Colon (tissue), 2 donors: ENCODE measurements around the gene LRRFIP1.

Experiments
- FAIRE-seq: peaks from 2 replicates; lab custom pipeline; 2012; peaks lifted over from hg19 to GRCh38; lab: Jason Lieb, UNC
- donor health status: control.
- donor health status: control.

Gene LRRFIP1

DNA sequence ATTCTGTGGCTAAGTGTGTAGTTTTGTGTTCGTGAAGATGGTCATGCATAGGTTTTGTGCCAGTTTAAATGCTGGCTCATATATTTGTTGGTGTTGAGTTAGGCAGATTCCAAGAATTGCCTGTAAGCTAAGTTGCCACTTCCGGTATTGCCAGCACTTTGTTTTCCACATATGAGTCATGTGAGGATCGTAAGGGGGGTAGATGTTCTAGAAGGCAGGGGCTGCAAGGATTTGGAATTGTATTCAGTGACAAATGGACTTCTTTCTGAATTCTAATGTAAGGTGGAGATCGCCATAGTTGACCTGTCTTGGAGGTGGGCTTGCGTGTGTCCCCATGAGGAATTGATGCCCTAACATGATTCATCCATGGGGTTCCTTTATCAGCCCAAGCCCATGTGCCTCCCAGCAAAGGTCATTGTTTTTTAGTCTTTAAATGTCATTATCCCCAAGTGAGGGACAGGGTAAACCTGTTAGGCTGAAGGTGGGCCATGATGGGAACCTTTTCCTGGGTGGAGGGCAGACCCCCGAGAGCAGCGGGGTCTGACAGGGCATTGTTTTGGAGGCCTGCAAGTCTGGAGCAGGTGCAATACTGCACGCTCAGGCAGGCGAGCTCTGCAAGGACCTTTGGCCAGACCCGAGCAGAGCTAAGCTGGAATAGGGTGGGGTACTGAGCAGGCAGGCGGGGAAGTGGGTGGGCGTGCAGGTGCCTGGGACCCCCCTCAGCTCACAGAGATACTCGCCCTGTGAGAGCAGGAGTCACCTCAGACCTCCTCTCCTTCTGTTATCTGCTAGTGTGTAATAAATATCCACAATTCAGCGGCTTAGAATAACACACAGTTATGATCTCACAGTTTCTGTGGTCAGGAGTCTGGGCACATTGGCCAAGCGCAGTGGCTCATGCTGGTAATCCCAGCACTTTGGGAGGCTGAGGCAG, 77.4 kb downstream of the LRRFIP1 start:
- FAIRE-seq = no peak

DNA sequence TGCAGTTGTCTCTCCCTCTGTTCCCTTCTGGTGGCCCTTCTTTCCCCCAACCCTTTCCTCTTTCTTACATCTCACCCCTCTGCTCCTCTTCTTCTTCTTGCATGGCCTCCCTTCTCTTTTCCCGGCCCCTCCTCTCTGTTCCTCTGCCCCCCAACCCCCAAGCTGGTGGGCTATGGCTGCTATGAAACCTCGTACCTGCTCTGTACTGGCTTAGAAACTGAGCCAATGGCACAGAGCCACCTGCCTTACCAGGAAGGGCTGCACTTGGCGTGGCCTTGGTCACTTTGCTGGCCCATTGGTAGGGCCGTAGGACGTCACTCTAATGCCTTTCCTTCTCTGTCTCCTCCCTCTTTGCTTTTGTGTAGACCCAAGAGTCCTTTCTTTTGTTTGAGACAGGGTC, 78.9 kb downstream of the LRRFIP1 start:
- no peak for FAIRE-seq

DNA sequence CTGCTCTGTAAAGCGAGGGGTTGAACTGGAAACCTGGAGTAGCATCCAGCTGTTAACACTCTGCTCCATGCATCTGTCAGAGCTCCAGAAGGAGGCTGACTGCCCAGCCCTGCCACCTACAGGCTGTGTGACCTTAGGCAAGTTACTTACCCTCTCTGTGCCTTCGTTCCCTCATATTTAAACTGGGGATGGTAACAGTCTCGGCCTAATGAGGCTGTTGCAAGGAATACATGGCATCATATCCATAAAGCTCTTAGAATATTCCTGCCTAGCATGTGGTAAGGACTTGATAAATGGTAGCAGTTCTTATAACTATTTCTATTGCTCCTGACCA, 80.6 kb downstream of the LRRFIP1 start:
- FAIRE-seq = no peak

DNA sequence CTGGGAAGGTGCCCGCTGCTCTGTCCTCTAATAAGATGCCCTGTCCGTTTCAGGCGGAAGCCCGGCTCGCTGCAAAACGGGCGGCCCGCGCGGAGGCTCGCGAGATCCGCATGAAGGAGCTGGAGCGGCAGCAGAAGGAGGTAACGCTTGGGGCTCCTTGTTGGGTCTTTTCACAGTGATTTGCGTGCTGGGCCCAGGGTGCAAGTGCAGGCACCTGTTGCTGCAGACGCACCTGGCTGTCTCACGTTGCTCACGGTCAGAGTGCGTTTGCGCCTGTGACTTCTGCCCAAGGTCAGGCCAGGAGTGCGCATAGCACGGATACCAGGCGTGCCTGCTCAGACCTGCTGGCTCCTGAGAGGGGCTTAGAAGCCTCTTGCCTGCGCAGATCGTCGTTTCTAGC, 81.1 kb downstream of the LRRFIP1 start:
- no peak for FAIRE-seq

DNA sequence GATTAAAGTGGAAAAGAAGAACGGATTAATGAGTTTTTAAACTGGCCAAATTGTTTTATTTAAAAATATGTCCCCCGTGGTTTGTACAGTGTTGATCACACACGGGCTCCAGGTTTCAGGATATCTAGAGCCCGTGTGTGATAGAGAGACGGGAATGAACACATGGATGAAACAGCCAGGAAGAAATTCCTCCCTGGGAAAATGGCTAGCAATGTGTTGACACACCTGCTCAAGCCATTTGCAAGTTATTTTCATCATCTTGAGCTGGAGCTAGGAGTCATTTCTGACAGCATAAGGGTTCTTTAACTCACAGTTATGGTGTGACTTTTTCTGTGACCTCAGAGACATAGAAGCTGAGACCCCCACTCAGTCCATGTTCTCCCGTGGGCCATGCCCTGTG, 81.6 kb downstream of the LRRFIP1 start:
- FAIRE-seq = no peak

DNA sequence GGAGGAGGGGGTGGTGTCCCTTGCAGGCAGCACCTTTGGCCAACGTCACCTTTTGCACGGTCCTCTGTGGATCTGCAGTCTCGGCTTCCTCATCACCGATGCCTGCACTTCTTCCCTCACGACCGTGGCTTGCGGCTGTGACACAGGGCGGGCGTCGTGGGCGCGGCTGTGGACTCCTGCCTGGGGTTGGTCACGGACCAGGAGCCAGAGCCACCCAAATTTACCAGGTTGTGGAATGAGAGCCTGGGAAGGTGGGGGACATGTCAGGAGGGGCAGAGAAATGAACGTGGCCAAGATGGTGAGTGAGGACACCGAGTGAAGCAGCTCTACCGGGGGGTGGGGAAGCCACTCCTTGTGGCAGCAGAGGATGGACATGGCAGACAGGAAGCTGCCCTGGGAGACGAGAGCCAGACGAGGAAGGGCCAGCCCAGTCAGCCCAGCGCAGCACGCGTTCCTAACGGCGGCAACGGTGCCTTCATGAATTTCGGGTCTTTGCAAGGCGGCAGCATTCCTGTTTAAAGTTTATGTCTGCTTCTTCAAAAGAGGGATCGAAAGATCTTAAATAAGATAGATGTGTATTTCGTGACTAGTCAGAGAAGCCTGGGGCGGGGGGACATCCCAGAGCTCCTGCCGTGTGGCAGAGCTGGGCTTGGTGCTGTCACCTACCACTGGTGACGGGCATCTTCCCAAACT, 84.2 kb downstream of the LRRFIP1 start:
- FAIRE-seq = no peak

DNA sequence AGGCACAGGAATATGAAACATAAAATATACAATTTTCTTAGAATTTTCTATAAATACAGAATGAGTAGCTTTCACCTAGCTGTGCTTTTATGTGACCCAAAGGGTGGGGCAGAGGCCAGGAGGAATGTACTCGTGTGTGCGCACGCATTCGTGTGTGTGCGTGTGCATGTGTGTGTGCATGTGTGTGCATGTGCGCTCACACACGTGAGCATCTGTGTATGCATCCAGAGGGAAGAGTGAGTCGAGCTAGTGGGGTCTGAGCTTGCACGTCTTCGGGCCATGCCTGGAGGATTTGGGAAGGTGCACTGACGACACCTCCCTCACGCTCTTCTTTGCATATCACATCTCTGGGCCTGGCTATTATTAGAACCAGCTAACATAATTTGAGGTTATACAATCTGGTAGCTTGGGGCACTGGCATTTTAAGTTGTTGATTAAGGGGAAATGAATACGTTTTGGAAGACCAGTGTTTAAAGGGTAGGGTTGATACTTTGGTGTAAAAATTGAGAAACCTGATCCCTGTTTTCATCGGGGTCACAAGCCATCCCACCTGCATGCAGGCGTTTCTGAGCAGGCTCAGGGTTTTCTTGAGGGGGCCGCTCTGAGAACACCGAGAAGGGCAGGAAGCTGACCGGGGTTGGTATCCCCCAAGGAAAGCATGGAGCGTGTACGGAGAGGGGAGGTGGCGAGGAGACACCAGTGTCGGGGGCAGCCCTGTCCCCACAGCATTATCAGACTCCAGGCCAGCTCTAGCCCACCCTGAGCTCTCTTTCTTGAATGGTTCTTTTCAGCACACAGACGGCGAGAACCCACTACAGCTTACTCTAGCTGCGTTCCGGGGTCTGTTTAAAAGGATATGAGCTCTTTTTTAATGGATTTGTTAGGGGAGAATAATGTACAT, 85.3 kb downstream of the LRRFIP1 start:
- FAIRE-seq = no peak

DNA sequence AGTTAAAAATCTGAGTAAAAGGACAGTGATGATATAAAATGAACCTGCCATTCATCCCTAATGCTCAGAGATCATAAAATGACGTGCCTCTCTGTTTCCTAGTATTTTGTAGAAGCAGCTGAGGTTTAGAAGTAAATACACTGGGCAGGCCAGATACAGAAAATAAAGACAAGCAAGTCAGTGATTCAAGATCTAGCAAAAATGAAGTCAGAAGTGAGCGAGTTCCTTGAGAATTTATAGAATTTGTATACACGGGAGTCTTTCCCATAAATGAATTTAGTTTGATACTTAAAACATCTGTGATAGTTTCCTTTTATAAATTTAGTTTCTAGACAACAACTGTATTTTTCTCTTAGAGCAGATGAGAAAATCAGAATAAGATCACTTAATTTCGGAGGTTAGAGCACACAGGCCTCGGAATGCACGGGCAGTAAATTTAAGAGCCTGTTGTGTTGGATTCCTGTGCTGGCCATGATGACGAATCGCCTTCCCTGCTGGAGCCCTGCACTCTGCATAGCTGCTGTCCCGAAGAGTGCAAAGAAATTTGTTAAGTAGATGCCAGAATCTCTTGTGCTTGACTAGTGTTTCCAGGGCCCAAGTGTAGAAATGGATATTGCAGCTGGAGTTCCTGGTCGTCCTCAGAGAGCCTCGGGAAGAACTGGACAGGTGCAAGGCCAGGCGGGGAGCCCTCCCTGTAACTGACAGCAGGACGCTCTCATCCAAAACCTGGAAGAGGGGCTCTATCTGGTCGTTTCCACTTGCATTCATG, 87.5 kb downstream of the LRRFIP1 start:
- no peak for FAIRE-seq

DNA sequence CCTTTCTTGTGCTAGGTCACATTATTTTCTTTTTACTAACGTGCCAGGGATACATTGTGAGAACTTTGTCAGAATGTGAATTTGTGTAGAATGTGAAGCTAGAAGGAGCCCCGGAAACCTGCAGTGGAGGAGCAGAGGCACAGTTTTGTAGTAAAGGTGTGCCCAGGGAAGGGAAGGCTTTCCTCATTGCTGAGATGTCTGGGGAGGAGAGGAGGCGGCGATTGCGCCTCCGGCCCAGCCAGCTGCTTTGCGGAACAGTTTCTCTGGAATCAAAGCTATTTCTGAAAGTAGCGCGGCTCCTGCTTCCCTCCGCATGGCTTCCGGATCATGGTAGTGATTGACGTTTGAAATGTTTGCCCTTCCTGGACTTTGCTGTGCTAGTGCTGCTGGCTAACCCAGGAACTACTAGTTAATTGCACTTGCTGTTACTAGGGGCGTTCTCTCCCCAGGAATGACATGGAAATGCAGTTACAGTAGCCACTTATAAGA, 88.1 kb downstream of the LRRFIP1 start:
- no peak for FAIRE-seq

DNA sequence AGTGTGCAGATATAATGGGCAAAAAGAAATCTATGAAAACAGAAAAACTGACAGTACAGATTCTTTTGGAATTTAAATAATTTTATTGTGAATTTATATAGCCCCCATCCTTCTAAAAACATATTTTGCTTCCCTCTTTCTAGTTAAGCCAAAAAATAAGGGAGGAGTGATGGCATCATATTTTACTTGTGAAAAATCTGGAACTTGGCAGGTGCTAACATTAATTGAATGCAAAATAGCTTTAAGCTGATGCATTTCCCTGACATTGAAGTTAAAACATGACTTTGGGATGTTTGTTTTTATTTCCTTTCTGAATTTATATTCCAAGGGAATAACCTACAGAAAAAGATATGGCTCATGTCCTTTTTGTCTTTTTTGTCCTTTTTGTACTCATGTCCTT, 88.6 kb downstream of the LRRFIP1 start:
- FAIRE-seq = no peak

DNA sequence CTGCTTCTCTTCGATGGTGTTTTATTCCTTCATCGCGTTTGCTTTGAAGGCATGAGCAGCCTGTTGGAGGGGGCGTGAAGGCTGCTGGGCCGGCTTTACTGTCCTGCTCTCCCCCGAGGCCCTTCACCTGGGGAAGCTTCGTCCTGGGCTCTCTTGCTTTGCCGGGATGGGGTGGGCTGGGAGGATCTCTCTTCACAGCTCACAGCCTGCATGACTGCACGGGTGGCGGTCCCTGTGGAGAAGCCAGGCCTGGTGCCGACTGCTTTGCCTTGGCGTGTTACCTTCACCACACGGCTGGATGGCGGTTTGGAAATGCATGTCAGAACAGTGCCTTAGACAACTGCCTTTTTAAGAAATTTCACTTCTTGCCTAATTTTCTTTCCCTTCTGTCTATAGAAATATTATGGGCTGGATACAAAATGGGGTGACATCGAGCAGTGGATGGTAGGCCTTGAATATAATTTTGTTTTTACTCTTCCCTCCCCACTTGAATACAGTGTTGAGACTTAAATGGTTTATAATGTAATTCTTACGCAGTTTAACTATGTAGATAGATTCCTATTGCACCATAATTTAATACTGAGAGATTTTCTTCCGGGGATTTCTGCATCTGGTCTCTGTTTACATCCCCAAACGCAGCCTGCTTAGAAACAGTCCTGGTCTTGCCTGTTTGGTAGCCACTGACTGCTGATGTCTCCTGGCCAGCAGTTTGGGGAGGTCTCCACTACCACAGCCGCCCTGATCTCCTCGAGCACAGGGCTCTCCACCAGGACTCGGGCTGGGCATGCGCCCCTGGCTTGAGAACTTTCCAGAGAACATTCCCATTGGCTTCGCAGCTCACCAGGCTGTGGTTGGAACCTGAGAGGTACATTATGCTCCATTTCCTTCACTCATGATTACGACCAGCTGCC, 90.2 kb downstream of the LRRFIP1 start:
- no peak for FAIRE-seq

DNA sequence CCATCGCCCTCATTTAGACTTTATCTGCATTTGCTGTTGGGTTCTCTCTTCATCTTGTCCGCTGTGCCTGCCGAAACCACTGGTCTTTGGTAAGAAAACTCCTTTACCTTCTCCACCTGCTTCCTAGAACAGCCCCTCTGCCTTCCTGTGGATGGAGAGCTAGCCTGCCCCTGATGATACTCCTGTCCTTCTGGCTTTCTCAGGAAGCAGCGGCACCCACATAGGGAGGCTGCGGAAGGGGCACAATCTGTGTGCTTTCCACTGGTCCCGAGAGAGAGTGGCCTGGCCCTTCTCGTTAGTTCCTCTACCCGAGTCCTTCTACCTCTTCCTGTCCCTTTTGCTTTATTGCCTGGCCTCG, 90.9 kb downstream of the LRRFIP1 start:
- no peak for FAIRE-seq

DNA sequence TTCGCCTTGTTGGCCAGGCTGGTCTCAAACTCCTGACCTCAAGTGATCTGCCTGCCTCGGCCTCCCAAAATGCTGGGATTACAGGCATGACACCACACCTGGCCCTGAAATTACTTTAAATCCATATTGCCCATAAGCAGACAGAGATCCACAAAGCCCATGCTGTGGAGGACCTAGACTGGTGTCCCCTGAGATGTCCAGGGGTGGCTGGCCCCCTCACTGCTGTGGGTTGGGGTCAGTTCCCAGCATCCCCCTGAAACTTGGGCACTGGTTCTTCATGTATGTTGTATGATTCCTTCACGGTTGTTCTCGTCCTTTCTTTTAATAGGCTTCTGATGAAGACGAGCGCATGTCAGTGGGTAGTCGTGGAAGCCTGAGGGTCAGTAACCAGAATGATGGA, 93.1 kb downstream of the LRRFIP1 start:
- no peak for FAIRE-seq

DNA sequence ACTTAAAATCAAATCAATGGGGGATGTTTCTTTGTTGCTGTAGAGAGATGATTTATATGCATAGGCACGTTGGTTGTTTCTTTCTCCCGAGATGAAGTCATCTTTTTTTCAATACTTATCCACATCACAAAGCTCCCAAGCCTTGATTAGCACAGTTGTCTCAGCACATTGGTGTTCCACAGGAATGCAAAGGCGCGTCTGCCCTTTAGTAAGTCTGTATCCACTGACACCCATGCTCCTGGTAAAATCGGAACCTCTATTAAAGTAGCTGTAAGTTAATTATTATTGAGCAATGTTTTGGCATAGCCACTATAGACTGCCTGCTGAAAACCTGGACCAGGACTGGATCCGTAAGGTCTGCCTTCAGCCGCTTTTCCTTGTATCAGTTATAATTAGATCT, 93.6 kb downstream of the LRRFIP1 start:
- no peak for FAIRE-seq

DNA sequence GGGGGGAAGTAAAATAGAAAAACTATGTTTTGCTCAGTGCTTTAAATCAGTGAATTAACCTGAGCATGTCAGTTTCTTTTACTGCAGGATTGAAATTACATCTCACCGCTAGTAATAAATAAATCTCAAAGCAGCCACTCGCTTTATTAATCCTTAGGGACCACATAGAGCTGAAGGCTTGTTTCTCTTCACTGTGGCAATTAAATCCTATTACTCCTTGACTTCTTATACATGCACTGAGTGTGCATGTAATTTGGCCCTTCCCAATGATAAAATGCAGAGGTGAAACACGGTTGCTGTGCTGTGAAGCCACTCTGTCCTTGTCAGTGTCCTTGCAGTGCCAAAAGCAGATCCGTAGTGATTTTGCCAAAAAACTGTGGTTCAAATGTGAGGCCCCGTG, 94.1 kb downstream of the LRRFIP1 start:
- FAIRE-seq = no peak

DNA sequence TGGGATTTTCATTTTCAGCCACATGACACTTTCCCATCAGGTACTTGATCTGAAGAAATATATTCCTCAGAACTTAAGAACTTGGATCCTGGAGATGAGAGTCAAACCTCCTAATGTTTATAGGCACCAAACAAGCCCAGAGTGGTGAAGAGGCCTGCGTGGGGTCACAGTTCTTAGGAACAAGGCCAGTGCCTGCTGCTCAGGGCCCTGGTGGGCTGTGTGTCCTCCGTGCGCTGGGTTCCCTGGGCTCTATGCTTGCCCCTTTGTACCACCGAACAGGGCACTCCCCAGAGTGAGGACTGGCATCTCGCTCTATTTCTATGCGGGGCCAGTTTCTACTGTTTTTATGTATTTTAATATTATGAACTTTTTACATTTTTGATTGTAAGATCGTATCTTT, 95.2 kb downstream of the LRRFIP1 start:
- no peak for FAIRE-seq

DNA sequence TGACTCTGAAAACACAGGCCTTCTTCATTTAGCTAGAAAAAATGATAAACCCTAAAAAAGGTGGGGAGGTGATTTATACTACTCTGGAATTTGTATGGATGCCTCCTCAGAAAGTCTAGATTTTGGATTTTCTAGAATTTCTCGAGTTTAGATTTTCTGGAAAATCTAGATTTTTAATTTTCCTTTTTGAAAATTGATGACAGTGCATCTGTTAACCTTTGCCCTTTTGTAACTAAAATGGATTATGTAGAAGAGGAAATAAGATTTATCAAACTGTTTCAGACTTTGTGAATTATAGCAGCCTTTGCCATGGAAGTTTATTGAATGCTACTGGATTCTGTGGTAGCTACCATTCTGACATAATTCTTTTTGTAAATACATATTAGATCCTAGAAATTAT, 95.6 kb downstream of the LRRFIP1 start:
- FAIRE-seq = no peak

DNA sequence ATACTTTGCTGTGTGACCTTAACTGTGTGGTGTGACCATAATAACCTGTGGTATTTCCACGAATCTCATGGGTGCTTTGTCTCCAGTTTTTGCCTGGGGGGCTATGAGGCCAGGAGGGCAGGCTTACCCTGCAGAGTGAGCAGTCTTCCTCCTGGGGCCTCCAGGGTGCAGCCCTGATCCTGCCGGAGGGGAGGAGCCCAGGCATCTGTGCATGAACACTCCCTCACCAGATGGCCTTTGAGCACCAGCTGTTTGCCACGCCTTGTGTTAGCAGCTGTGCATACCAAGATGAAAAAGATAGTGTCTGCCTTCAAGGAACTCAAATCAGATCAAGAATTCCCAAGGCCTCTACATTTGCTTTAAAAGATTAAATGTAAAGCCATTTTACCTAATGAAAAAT, 96.2 kb downstream of the LRRFIP1 start:
- no peak for FAIRE-seq

DNA sequence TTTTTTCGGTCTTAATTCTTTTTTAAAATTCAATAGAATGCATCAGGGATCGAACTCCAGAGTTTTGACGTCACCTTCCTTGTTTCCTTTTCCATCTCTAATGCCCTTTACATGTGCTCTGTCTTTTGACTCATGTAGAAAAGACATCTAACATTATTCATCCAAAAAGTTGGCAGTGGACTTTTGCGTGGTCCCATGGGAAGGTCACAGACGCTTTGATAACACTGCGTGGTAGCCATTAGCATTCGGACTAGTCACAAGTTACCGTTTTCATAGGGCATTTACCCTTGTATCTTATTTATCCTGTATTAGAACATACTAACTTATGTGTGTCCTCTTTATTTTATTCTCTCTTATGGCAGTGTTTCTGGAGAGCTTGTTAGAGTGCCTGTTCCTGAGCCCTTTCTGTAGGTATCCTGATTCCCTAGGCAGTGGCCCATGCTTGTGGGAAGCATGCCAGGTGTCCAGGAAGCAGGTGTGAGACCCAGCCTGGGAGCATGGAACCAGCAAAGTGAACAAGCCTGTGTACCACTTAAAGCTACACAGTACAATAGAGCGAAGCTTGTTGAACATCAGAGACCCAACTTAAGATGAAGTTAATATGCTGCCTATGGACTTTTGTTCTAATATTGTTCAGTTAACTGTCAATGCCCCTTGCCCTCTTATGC, 97.6 kb downstream of the LRRFIP1 start:
- FAIRE-seq = no peak

DNA sequence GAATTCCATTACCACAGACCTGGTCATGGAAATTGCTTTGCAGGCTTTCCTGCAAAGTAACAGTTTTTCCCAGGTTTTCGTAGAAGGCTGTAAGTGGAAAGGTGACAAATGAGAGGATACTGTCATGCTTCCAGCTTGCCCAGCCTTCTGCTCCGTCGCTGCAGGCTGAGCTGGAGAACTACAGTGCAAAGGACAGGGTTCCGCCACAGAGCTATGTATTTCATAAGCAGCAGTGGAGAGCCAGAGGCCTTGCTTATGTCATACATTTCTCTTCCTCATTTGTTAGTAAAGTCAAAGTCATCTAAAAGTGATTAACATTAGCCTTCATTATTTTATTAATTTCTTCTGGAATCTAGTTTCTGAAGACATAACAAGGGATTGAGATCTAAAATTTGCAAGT, 98.3 kb downstream of the LRRFIP1 start:
- no peak for FAIRE-seq
